Umbilical cord (tissue), 2 donors: Measurements from ENCODE around the gene C12orf60. TPM values are rescaled to one million over a fixed set of nuclear protein-coding genes. Genes with fewer than 3 reads are reported as not detected.

Experiments
- DNase-seq: peaks from one replicate; pipeline ENCODE4 v3.0.0-alpha.2; 2015; ENCODE audit warnings: low spot score
- total RNA-seq: library from RNA; depleted of rRNA; stranded (reverse); fragments of >200 nt; gene quantifications from one replicate; pipeline ENCODE4 v1.2.3, GENCODE V29; 2014; ENCODE audit warnings: low replicate concordance; ENCODE audit not compliant: insufficient read depth

The C12orf60 gene
- total RNA-seq, 1 donor from 2014 or later: 3.6 TPM

- no peak for DNase-seq
Measured at GRCh38 chr12:14873440-14874185, 70.1 kb downstream of the C12orf60 start.

Other genes starting within 250 kb of the C12orf60 start
- 10.1 TPM for gene PLBD1, start 235.8 kb upstream of the C12orf60 start, total RNA-seq
- 0.72 TPM for gene GUCY2C, start 107.1 kb upstream of the C12orf60 start, total RNA-seq
- 18.5 TPM for gene WBP11, start 192 bp upstream of the C12orf60 start, total RNA-seq
- 18.5 TPM for gene SMCO3, start 10.5 kb downstream of the C12orf60 start, total RNA-seq
- gene ART4, start 39.9 kb downstream of the C12orf60 start, total RNA-seq: 46.9 TPM
- 434 TPM for gene MGP, start 82.2 kb downstream of the C12orf60 start, total RNA-seq
- 0.24 TPM for gene ERP27, start 134.9 kb downstream of the C12orf60 start, total RNA-seq
- gene ARHGDIB, start 157.9 kb downstream of the C12orf60 start, total RNA-seq: 60.2 TPM
- gene PDE6H, start 169.4 kb downstream of the C12orf60 start, total RNA-seq: not detected